ENCODE measurements around the gene IGF1R.
A peak's percentile ranks its signal among the peaks of the same experiment; 100 is the strongest.

Gene IGF1R

DNA sequence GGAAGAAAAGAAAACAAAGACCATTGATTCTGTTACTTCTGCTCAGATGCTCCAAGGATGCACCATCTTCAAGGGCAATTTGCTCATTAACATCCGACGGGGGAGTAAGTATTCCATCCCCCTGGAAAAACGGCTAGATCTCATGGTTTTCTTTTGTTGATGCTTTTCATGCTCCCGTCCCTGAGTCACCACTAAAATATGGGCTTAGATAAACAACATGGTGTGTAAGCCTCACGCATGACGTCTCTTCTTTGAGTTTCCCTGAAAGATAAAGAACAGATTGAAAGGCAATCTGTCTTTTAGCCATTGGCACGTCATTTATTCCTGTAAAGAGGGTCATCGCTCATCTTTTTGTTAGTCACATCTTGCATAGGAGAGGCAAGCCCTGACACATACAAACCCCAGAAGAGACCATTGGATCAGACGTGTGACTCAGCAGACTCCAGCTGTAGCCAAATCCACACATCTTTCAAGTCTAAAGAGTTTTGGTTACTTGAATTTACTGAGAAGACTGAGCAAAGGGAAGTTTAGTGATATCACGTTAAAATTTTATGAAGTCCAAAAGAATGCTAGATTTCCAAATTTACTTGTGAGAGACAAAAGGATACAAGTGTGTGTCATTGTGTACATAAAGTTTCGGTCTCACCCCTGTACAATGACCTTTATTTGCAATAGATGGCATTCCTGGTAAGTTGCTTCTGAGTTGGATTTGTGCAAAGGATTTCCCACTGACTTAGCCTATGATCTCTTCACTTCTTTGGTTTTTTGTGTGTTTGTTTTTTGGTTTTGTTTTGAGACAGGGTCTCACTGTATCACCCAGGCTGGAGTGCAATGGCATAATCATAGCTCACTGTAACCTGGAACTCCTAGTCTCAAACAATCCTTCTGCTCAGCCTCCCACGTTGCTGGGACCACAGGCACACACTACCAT, 248.7 kb downstream of the IGF1R start:
- no peak for DNase-seq

DNA sequence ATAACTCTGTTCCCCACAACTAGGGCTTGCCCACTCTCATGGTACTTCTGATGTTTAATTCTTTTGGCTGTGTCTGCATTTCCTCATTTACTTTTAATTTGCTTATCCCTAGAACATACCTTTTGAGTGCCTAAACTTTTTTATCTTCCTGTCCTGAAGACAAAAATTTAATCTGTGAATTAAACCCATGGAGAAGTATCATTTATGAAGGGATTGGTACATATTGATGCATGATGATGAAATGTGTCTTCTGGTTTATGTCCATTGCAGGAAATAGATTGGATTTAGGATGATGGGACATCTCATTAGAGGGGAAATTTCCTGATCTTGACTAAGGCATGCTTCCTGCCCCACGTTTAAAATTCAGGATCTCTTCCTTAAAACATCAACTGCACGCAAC, 249.8 kb downstream of the IGF1R start:
- no peak for DNase-seq

- no peak for DNase-seq
Measured at GRCh38 chr15:98899272-98900021, 251.1 kb downstream of the IGF1R start.

GRCh38 chr15:98900356-98900755, 252.0 kb downstream of the IGF1R start:
- no peak for DNase-seq

GRCh38 chr15:98901434-98902072, 253.2 kb downstream of the IGF1R start:
- DNase-seq: no peak

DNA sequence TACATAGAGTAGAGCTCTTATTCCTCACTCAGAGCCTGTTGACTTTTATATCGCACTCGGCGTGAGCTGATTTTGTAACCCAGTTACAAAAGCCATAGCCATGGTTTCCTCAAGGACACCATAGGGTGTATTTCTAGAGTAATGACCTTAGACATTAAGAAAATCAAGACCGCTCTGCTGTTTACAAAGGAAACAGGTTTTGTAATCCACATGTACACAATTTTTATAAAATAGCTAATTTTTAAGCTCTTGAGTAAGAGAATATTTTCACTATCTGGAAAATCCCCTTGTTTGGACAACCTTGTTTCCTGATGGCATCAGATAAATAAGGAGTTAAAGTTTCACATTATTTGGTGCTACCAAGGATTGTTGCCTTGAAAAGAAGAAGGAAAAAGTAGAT, 254.6 kb downstream of the IGF1R start:
- no peak for DNase-seq

GRCh38 chr15:98903377-98904018, 255.2 kb downstream of the IGF1R start:
- no peak for DNase-seq

DNA sequence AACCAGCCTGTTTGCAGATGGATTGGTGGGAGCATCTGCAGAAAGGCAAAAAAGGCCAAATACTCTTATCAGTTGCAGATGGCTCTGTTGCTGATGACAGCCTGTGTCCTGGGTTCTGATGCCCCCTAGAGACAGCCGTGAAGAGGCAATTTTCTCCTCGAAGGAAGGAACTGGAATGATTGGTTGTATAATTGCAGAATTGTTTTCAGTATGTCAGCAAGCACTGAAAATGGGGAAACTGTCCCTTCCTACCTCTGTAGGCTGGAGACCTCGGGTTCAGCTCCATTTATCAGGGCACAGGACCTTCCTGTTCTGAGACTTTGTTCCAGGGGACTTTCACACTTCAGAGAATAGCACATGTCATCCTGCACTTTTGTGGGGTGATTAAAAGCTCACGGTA, 256.2 kb downstream of the IGF1R start:
- DNase-seq: peak; percentile 38

- no peak for DNase-seq
Measured at GRCh38 chr15:98905963-98906711, 257.8 kb downstream of the IGF1R start.

DNA sequence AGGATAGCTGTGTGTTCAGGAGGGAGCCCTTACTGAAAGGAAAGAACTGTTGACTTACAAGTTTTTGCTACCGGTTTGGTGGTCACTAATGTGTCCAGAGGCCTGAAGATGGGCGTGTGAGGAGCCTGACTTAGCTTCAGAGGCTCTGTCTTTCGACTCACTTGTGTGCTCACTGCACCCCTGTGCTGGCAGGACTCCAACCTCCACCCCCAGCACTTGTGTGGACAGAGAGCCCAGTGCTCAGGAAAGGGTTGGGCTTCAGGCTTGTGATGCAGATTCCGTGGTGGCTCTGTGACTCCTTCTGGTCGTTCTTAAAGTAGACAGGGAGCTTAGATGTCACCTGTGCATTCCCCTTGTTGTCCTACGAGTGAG, 258.4 kb downstream of the IGF1R start:
- no peak for DNase-seq

- no peak for DNase-seq
Measured at GRCh38 chr15:98907927-98908471, 259.7 kb downstream of the IGF1R start.

DNA sequence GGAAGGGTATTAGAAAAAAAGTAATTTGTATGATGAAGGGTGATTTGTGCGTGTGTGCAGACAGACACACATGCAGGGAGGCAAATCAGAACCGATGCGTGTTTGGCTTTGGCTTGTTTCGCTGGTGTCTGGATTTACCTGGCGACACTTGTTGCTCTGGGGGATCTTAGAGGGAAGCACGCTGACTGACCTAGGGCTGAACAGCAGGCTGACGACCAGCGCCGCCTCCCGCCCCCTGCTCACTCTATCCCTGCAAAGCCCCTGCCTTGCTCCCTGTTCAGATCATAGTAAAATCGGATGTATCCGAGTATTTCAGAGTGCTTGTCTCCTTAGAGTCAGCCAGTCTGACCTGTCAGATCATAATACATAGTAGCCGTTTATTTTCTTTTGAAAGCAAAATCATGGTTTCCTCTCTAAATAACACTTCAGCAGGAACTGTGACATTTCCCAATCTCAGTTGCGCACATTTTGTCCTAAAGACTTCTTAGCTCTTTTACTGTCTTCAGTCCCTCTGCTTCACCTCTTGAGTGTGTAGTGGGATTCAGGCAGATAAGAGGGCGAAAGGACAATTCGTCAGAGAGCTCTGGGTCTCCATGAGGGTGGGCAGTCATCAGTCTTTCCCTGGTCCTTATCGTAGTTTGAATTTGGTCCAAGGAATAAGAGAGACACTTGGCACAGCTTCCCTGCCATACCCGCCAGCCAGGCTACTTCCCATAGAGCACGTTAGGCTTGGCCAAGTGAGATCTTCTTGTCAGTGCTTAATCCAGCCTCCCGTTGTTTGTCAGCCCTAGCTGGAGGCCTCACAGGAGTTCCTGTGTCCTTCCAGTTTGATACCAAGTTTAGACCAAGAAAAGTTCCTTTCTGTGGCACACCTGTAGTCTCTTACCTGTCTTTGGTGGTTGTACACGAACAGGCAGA, 261.9 kb downstream of the IGF1R start:
- DNase-seq: no peak

GRCh38 chr15:98914626-98915025, 266.3 kb downstream of the IGF1R start:
- DNase-seq: no peak

DNA sequence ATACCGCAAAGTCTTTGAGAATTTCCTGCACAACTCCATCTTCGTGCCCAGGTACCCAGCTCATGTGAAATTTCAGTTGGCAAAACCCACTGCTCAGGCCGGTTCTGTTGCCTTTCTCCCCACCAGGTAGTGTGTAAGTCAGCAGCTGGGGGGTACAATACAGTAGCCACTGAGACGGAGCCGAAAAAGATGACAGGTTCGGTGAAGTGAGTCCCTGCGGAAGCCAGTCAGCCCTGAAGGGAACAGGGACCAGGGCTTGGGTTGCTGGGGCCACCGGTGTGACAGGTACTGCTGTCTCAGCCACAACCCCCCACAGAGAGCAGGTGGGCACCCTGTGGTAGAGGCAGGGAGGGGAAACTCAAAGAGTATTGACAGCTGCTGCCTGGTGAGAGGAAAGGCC, 268.5 kb downstream of the IGF1R start:
- DNase-seq: no peak

DNA sequence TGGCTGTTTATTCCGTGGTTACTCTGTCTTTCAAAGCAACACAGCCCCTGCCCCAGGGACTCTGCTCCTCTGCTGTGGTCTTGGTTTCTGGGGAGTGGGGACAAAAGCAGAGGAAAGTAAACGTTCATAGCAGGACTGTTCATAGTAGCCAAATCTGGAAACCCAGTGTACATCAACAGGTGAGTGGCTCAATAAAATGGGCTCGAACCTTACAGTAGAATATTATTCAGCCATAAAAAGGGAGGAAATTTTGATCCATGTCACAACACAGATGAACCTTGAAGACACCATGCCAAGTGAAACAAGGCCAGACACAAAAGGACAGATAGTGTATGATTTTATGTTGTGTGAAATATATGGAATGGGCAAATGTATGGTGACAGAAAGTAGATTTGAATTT, 269.1 kb downstream of the IGF1R start:
- no peak for DNase-seq

DNA sequence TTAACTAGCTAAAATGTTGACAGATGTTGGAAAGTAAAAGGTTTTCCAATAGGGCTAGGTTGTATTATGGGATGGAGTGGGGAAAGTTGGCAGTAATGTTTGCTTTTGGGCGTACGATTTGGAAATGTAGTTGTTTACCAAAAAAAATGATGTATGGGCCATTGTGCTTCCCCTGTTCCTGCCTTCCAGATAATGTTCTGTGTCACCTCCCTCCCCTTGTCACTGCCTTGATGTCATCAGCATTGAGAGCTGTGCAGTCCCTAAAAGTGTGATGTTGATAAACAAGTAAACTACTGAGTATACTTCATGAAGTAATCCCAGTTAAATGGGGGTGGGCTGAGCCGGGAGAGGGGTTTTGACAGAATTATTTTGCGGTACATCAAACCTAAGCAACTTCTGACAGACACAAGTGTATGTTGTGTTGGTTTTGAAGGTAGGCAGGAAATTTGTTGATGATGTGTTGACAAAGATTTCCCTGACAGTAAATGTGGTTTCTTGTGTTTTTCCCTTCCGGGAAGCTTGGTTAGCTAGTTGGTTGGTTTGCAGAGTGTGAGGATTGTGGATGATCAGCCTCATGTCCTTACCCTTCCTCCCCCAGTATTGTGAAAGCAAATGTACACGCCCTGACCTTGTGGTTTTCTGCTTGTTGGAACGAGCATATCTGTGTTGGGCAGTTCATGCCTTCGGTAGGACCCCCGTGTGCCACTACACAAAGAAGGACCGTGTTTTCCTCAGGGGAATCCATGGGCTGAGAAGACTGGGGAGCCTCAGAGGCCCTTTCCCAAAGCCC, 271.9 kb downstream of the IGF1R start:
- no peak for DNase-seq

GRCh38 chr15:98923171-98923570, 274.8 kb downstream of the IGF1R start:
- DNase-seq: no peak

DNA sequence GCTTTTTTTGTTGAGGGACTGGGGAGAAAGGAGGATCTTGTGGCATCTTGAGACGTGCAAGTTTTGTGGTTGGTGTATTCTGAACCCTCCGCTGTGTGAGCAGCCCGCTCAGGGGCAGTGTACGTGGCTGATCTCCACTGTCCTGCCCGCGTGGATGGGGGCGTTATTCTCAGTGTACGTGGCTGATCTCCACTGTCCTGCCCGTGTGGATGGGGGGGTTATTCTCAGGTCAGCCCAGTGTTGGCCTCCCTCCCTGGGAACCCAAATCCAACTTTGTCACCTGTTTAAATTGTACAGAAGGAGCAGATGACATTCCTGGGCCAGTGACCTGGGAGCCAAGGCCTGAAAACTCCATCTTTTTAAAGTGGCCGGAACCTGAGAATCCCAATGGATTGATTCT, 275.2 kb downstream of the IGF1R start:
- DNase-seq: no peak

DNA sequence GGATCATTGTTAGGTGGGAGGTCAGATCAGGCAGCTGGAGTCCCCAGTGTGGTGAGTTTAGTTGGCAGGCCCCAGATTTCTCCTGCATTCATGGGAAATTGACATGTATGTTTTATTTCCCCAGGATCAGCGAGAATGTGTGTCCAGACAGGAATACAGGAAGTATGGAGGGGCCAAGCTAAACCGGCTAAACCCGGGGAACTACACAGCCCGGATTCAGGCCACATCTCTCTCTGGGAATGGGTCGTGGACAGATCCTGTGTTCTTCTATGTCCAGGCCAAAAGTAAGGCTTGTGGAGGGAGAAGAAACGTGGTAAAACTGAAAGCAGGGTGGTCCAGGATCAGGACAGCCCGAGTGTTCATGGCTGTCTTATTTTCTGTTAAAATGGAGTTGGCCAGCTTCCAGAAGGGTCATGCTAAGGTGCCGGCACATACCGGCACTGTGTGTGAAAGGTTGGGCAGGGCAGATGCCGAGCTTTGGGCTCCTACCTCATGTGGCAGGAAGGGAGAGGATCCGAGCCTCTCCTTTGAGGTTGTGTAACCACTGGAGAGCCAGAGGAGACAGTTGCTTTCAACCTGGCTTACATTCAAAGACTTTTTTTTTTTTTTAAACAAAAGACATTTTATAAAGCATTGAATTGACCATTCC, 276.2 kb downstream of the IGF1R start:
- DNase-seq: no peak

DNA sequence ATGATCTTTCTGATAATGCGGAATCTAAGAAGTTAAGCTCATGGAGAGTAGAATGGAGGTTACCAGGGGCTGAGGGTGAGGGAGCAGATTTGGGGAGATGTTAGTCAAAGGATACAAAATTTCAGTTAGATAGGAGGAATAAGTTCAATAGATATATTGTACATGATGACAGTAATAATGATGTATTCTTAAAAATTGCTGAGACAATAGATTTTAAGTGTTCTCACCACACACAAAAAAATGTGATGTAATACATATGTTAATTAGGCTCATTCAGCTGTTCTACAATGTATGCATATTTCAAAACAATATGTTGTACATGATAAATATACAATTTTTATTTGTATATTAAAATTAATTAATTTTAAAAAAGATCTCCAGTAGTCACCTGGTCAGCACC, 277.9 kb downstream of the IGF1R start:
- DNase-seq: no peak
